Myocyte (in vitro differentiated cells): Measurements from ENCODE around the gene CPXM2. TPM values are rescaled to one million over a fixed set of nuclear protein-coding genes. Genes with fewer than 3 reads are reported as not detected.

Experiments
- DNase-seq: peaks from one replicate; pipeline ENCODE4 v3.0.0-alpha.2; 2012; ENCODE audit warnings: low read depth
- total RNA-seq: library from RNA; depleted of rRNA; stranded (reverse); fragments of >200 nt; gene quantifications from 2 replicates; pipeline ENCODE4 v1.2.3, GENCODE V29; 2014

The CPXM2 gene
- total RNA-seq, 1 donor from 2014 or later = not detected

- DNase-seq = peak; percentile 2
Observed at GRCh38 chr10:123800289-123800688, 91.3 kb downstream of the CPXM2 start.

GRCh38 chr10:123798856-123799255, 92.8 kb downstream of the CPXM2 start:
- no peak for DNase-seq

DNA sequence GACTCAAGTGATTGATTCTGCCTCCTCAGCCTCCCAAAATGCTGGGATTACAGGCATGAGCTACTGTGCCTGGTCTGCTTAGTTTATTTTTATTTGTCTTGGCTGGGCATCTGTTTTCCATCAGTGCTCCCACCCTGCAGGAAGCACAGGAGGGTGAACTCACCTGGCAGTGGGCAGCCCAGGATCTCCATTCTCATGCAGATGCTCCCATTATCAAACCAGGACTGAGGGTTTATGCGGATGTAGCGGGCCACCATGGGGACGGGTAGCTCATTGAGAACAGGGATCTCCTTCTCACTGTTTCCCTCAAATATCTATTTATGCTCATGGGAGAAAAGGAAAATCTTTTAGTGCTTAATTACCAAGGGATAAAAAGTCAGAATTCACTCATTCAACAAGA, 93.8 kb downstream of the CPXM2 start:
- no peak for DNase-seq

GRCh38 chr10:123796736-123797135, 94.9 kb downstream of the CPXM2 start:
- DNase-seq = no peak

GRCh38 chr10:123795846-123796590, 95.6 kb downstream of the CPXM2 start:
- no peak for DNase-seq

- no peak for DNase-seq
Observed at GRCh38 chr10:123795196-123795780, 96.3 kb downstream of the CPXM2 start.

- DNase-seq = no peak
Observed at GRCh38 chr10:123792248-123792978, 99.2 kb downstream of the CPXM2 start.

GRCh38 chr10:123790132-123790885, 101.3 kb downstream of the CPXM2 start:
- no peak for DNase-seq

DNA sequence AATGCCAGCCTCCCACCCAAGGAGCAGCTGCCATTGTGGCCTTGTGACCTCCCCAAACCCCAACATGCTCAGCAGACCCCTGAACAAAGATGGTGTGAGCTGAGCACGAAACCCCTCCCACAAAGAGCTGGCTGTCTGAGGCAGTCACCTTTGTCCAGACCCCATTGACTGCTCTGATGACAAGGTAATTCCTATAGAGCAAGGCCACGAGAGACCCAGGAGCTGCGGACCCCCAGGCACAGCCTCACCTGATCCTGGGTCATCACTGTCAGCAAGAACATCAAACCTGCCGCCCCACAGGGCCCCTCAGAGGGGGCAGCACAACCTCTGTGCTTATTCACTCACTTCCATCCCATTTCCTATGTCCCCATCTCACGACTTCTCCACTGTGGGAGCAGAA, 102.6 kb downstream of the CPXM2 start:
- DNase-seq = no peak

- no peak for DNase-seq
Observed at GRCh38 chr10:123787566-123787965, 104.0 kb downstream of the CPXM2 start.

DNA sequence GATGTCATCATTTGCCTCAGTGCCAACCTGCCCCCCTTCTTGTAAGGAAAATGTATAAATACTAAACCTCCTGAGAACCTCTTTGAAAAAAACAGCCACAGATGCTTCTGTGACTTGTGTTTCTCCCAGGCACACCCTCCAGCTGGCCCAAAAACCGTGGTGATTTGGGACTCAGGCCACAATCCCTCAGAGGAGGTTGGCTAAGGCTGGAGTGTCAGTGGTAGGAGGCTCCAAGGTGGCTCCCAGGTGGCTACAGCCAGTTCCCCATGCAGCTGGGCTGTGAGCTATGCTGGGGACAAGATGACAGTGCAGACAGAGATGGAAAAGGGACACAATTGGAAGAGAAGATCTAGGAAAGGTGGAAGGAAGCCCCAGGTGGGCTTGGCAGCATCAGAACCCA, 104.7 kb downstream of the CPXM2 start:
- no peak for DNase-seq

- no peak for DNase-seq
Observed at GRCh38 chr10:123786306-123786705, 105.3 kb downstream of the CPXM2 start.

DNA sequence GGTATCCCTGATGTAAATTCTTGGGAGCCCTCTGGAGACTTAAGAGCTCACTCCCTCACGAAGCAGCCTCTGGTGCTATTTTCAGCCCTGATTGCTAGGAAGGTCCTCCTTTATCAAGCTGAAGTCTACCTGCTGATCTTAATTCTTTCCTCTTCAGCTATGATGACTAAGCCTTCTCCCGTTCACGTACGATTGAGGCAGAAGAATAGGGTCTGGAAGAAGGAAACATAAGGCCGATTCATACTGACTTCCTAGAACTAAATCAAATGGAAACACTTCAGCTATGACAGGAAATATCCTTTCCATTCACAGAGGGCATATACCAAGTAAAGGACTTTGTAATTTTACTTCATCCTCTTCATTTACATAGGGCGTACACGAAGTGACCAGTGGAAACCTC, 107.0 kb downstream of the CPXM2 start:
- DNase-seq = no peak

- no peak for DNase-seq
Observed at GRCh38 chr10:123784216-123784615, 107.4 kb downstream of the CPXM2 start.

GRCh38 chr10:123783296-123783695, 108.3 kb downstream of the CPXM2 start:
- DNase-seq = no peak

- no peak for DNase-seq
Observed at GRCh38 chr10:123782549-123782948, 109.1 kb downstream of the CPXM2 start.

DNA sequence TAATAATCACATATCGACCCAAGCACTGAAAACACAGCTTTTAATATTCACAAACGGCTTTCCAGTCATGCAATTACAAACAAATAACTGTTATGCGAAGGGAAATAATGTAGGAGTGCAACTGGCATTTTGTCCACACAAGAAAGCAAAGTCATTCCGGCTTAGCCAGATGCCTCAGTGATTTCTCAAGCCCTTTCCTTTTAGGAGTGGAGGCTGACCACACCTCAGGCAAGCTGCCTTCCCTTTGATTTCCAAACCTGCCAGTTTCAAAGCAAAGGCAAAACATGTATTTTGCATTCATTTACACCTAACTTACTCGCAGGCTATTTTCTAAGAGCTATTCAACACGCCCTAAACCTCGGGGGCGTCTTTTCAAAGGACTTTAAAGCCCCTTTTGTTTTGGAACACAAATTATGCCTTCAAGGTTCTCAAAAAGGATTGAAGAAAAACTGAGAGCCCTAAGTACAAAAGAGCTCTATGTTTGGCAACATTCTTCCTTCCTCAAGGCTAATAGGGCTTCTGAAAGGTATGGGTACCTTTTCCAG, 109.6 kb downstream of the CPXM2 start:
- no peak for DNase-seq

GRCh38 chr10:123781324-123781900, 110.2 kb downstream of the CPXM2 start:
- no peak for DNase-seq

- DNase-seq = no peak
Observed at GRCh38 chr10:123778719-123779517, 112.7 kb downstream of the CPXM2 start.

GRCh38 chr10:123777881-123778280, 113.7 kb downstream of the CPXM2 start:
- DNase-seq = no peak
